Astrocyte of the spinal cord (primary cell): ENCODE data around the gene IQGAP2.
"Not testable (repeated sequence)": the region's sequence is repeated elsewhere in the genome, so short reads cannot be mapped to it uniquely, and the experiment has no call there.

Source experiments
- DNase-seq: peaks from one replicate; pipeline ENCODE4 v3.0.0; 2011; ENCODE audit warnings: low read depth, low spot score
- H3K4me3 ChIP-seq: 2 replicates; pipeline ENCODE4 v1.5.1; 2011; ENCODE audit warnings: low read depth, mild to moderate bottlenecking, low read length, moderate library complexity
- CTCF ChIP-seq: IDR thresholded peaks from 2 replicates; pipeline ENCODE4 v1.5.1; 2012; ENCODE audit warnings: low read depth, mild to moderate bottlenecking, low read length, inconsistent platforms
- in situ Hi-C: cut with HindIII; loops from 2 replicates; pipeline ENCODE4 v1.10.0; 2017; ENCODE audit warnings: low sequenced_read_pairs

The IQGAP2 gene

DNA sequence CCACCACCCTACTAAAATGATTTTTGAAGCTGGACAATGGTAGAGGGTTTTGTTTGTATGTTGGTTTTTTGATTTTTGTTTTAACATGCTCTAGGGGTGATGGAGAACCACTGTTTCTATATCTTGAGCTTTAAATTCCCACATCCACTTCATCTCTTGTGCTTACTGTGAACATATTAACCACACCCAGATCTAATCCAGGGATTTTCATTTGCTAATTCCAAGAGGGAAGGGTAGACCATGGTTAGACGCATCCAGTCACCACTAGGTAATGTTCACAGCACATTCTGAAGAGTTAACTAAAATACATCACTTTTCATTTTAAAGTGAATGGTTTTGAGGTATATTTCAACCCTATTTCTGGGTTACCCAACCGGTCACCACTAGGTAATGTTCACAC, 36.5 kb upstream of the IQGAP2 start:
- in situ Hi-C loops: no loop called here
- no peak overlapping the region for H3K4me3 ChIP-seq
- no peak for DNase-seq
- TF ChIP-seq CTCF: no peak

DNA sequence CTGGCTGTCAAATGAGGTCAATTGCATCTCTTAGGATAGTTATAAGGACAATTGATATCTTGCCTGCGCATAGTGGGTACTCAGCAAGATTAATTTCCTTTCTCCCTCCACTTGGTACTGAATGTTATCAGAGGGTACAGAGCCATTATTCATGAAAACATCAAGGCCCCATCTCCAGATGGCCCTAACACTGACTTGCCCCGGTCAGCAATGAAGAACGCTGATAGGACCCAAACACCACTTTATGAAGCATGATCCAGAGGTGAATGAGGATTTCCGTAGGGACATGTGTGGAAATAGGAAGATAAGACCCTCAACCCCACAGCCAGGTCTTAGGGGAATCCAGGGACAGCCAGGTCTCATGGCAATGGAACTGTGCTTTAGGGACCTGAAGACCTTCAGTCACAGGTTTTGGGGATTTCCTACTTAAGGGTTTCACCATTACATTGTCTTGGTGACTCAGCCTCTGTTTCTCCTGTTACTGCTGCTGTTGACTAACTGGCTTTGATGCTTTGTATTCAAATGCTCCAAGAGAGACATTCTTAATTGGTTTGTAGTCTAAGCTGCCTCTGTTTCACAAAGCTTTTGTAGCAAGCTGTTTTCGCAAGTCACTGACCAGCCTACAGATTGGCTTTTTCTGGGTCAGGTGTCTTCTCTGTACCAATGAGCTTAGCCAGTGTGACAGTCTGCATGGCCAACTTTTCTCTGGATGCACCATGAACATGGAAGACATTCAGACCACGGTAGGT, 35.3 kb upstream of the IQGAP2 start:
- TF ChIP-seq CTCF: no peak
- no peak overlapping the region for H3K4me3 ChIP-seq
- in situ Hi-C loops: no loop called here
- DNase-seq: no peak

DNA sequence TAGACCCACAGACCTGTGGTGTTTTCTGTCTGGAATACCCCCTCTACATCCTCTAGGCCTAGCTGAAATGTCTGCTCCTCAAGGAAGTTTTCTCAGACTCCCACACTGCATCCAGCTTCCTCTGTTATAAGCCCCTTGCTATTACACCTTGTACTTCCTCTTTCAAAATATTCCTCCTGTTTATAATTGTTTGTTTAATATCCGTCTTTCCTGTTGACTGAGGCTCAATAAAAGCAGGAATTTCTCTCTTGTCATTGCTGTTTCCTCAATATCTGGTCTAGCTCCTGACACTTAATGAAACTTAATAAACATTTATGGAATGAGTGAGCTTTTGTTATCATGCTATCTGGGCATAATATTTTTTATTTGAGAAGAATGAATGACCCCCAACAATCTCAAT, 34.1 kb upstream of the IQGAP2 start:
- no peak for DNase-seq
- in situ Hi-C loops: no loop called here
- H3K4me3 ChIP-seq: no peak overlapping the region
- no peak for TF ChIP-seq CTCF

- H3K4me3 ChIP-seq, DNase-seq, in situ Hi-C loops: not testable (repeated sequence)
Measured at GRCh38 chr5:76369668-76370067, 33.4 kb upstream of the IQGAP2 start.

GRCh38 chr5:76371960-76372322, 31.1 kb upstream of the IQGAP2 start:
- in situ Hi-C loops: no loop called here
- H3K4me3 ChIP-seq: no peak overlapping the region
- DNase-seq: no peak
- no peak for TF ChIP-seq CTCF

- no peak overlapping the region for H3K4me3 ChIP-seq
- in situ Hi-C loops: no loop called here
- no peak for TF ChIP-seq CTCF
- DNase-seq: peak; percentile 88
Measured at GRCh38 chr5:76372323-76373054, 30.6 kb upstream of the IQGAP2 start.

DNA sequence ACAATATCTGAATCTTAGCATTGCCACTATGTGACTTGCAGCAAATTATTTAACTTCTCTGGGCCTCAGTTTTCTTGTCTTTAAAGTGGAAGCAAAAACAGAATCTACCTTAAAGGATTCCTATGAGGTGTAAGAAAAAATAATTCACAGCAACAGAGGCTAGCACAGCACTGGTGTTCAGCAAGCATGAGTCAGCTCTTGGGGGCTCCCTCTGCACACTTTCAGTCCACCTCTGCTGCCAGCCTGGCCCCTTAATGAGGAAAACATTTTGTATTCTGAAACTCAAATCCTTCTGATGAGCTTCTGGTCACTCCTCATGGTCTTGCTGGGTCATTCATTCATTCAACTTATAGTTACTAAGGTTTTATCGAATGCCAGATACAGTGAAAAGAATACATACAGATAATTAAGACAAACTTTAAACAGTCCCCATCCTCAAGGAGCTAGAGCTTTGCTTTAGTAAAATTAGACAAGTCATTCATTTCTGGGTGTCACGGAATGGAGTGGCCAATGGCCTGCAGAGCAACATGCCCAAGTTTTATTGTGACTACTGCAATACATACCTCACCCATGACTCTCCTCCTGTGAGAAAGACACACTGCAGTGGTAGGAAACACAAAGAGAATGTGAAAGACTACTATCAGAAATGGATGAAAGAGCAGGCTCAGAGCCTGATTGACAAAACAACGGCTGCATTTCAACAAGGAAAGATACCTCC, 26.8 kb upstream of the IQGAP2 start:
- in situ Hi-C loops: no loop called here
- no peak for TF ChIP-seq CTCF
- no peak for DNase-seq
- H3K4me3 ChIP-seq: no peak overlapping the region
